Measurements from ENCODE around the gene PHF12. TPM values are rescaled to one million over a fixed set of nuclear protein-coding genes. Genes with fewer than 3 reads are reported as not detected.
A peak's percentile ranks its signal among the peaks of the same experiment; 100 is the strongest.

PHF12 gene
- total and polyA plus RNA-seq, 10 of the 15 experiments (the other 5 are each of a cell fraction or from before 2014, with no cell fraction given) = 1.3 to 43.9 (median 19.2) TPM

- H3K9me3 ChIP-seq (replicated peaks; ENCODE audit: control insufficient read depth, insufficient read depth, low read length) = no peaks in the 10 kb centered on the region; the same call in 2 of the 3 replicates
- intact Hi-C loops (cut with micrococcal nuclease; ENCODE audit: unreplicated experiment) = no loop called here
- no peaks in the 10 kb centered on the region; a peak in 1 of 4 replicates for H3K27me3 ChIP-seq (replicated peaks in 1 of 2; ENCODE audit: control insufficient read depth in 2 of 2, insufficient read depth in 2 of 2, low read length in 1 of 2)
- CTCF ChIA-PET = interaction anchor here (1.4 to 1.9 kb wide), 3 partner anchors 29 to 135 kb away, joined by 3 to 7 read pairs (median 5); no protein-coding TSS in a partner anchor
- H3K36me3 ChIP-seq (ENCODE audit: control insufficient read depth in 2 of 2, insufficient read depth in 2 of 2, low read length in 1 of 2) = no peaks in the 10 kb centered on the region
- SMC1A ChIA-PET (ENCODE audit: uncharacterized antibody, unreplicated experiment) = no interaction called here
- 0 out of 2 replicates have a peak overlapping the region, but pooled peaks have one; percentile 11 for H3K4me2 ChIP-seq (ENCODE audit: control insufficient read depth, insufficient read depth)
- DNase-seq (ENCODE audit: low read depth, low spot score) (peak; percentile 64), ATAC-seq (peak; percentile 84), FAIRE-seq (peak; percentile 97)
- no peaks in the 10 kb centered on the region for H3K79me2 ChIP-seq (ENCODE audit: control insufficient read depth, insufficient read depth, low read length)
- H3K9ac ChIP-seq (ENCODE audit: control insufficient read depth, insufficient read depth, low read length) = no peak overlapping the region
- POLR2A ChIA-PET = no interaction called here
- H4K20me1 ChIP-seq (ENCODE audit: control insufficient read depth, insufficient read depth) = no peaks in the 10 kb centered on the region
- no TSS peak for BruUV-seq (replicated peaks)
- WGBS (ENCODE audit: insufficient coverage, insufficient replicate concordance, low lambda C conversion rate, missing lambda C conversion rate) = 20% methylated on average over 11 of the region's 11 CpGs
- in situ Hi-C loops (cut with MboI) = no loop called here
- H2AFZ ChIP-seq (ENCODE audit: control insufficient read depth, low read depth, low read length) = no peak overlapping the region
- H3K4me3 ChIP-seq = no peak overlapping the region
- H3K27ac ChIP-seq (ENCODE audit: control insufficient read depth, insufficient read depth) = peak overlapping the region; percentile 4; the same call in 1 of the 2 replicates
- peaks cover 14% of the 10 kb centered on the region for H3K4me1 ChIP-seq (ENCODE audit: control insufficient read depth, insufficient read depth, low read length)
- RAD21 ChIA-PET (ENCODE audit: unreplicated experiment) = interaction anchor here (1.0 kb wide), 1 partner anchor 17 kb away, joined by 3 read pairs; no protein-coding TSS in a partner anchor
- peak; percentile 20; the same call in 1 of the 2 replicates for TF ChIP-seq TBL1XR1 (IDR thresholded peaks at IDR 0.05; ENCODE audit: low read depth, low read length)
- TF ChIP-seq ZBTB33 (IDR thresholded peaks at IDR 0.05) = no peak
- no peak for TF ChIP-seq E2F8 (IDR thresholded peaks at IDR 0.05; ENCODE audit: low read depth, partially characterized antibody)
- 0 out of 2 replicates have a peak, but pooled peaks have one; percentile 3 for TF ChIP-seq MEF2A (IDR thresholded peaks at IDR 0.05; ENCODE audit: insufficient read depth, low read depth, low read length)
- peak; percentile 25; the same call in 1 of the 2 replicates for TF ChIP-seq CREM (IDR thresholded peaks at IDR 0.05; ENCODE audit: low read depth)
- 0 out of 4 replicates have a peak, but pooled peaks have one; percentile 14 to 34 for TF ChIP-seq IKZF2 (IDR thresholded peaks at IDR 0.05)
- no peak for TF ChIP-seq CEBPB (IDR thresholded peaks at IDR 0.05; ENCODE audit: borderline replicate concordance in 1 of 2, low read depth in 2 of 2, low read length in 2 of 2)
- peak; percentile 77 for TF ChIP-seq CREB1 (IDR thresholded peaks at IDR 0.05; ENCODE audit: low read depth)
- TF ChIP-seq HCFC1 (IDR thresholded peaks at IDR 0.05; ENCODE audit: low read length) = no peak
- TF ChIP-seq GATAD2B (conservative IDR thresholded peaks at IDR 0.05; ENCODE audit: low read depth) = no peak
- peak in 1 of 2 experiments; percentile 84; a peak in 2 of 4 replicates for TF ChIP-seq ETV6 (conservative IDR thresholded peaks at IDR 0.05 in 1 of 2, IDR thresholded peaks at IDR 0.05 in 1 of 2; ENCODE audit: borderline replicate concordance in 1 of 2, low read depth in 1 of 2)
- TF ChIP-seq SPI1 (IDR thresholded peaks at IDR 0.05; ENCODE audit: borderline replicate concordance, insufficient read depth, low read depth, low read length) = peak; percentile 59; the same call in 1 of the 2 replicates
- peak; percentile 85 to 93 for TF ChIP-seq BHLHE40 (IDR thresholded peaks at IDR 0.05; ENCODE audit: borderline replicate concordance in 1 of 2, low read depth in 2 of 2, low read length in 1 of 2)
- peak; percentile 53; the same call in 1 of the 2 replicates for TF ChIP-seq ATF7 (IDR thresholded peaks at IDR 0.05; ENCODE audit: low read depth)
- TF ChIP-seq NFYB (IDR thresholded peaks at IDR 0.05; ENCODE audit: insufficient read depth, low read depth, low read length) = peak; percentile 58; the same call in 1 of the 2 replicates
- TF ChIP-seq EGR1 (IDR thresholded peaks at IDR 0.05; ENCODE audit: borderline replicate concordance in 1 of 2, low read depth in 2 of 2, low read length in 2 of 2) = 0 out of 3 replicates have a peak, but pooled peaks of 1 of the 2 experiments have one; percentile 2
- TF ChIP-seq ZNF207 (IDR thresholded peaks at IDR 0.05; ENCODE audit: borderline replicate concordance) = peak; percentile 40; the same call in 1 of the 2 replicates
- TF ChIP-seq GABPA (IDR thresholded peaks at IDR 0.05; ENCODE audit: low read depth) = peak; percentile 76
Observed at GRCh38 chr17:28982131-28982793, 30.9 kb upstream of the PHF12 start.

Measured in GM12878 (cell line).